Left ventricle myocardium inferior (tissue), 1 donor: Measurements from ENCODE around the gene BLVRA. TPM values are rescaled to one million over a fixed set of nuclear protein-coding genes. Genes with fewer than 3 reads are reported as not detected.
"Not testable (repeated sequence)": the region's sequence is repeated elsewhere in the genome, so short reads cannot be mapped to it uniquely, and the experiment has no call there.

Source experiments
- DNase-seq: peaks from one replicate; pipeline ENCODE4 v3.0.0-alpha.2; 2020
- H3K27ac ChIP-seq: fragments of 200-600 bp; replicated peaks from 2 replicates; pipeline ENCODE4 v1.8.0; 2021
- H3K27me3 ChIP-seq: fragments of 200-600 bp; 2 replicates; pipeline ENCODE4 v1.8.0; 2021; ENCODE audit warnings: low read depth
- H3K36me3 ChIP-seq: fragments of 200-600 bp; 2 replicates; pipeline ENCODE4 v1.8.0; 2021
- H3K4me1 ChIP-seq: fragments of 200-600 bp; 2 replicates; pipeline ENCODE4 v1.8.0; 2021
- H3K4me3 ChIP-seq: fragments of 200-600 bp; 2 replicates; pipeline ENCODE4 v1.8.0; 2021; ENCODE audit warnings: mild to moderate bottlenecking, moderate library complexity
- H3K9me3 ChIP-seq: fragments of 200-600 bp; replicated peaks from 2 replicates; pipeline ENCODE4 v1.8.0; 2021
- intact Hi-C: fragments of 100-400 bp; cut with micrococcal nuclease; formaldehyde crosslinking; loops from one replicate; pipeline ENCODE4 v1.11.0; 2022
- total RNA-seq: library from RNA; stranded (reverse); fragmentation: NEBNext Ultra II Directional; extraction: Animal tissue kit (Norgen Biotek cat#: 25700); gene quantifications from one replicate; pipeline ENCODE4 v1.2.1, GENCODE V29; 2021
- TF ChIP-seq, protein P1 (sequence below): fragments of 200-600 bp; IDR thresholded peaks from 2 replicates; pipeline ENCODE4 v1.8.0; 2021; ENCODE audit warnings: antibody characterized with exemption, mild to moderate bottlenecking, borderline replicate concordance
- donor health status: DM: no; HTN: yes; CAD: no; lungs with severe emphysema.

The BLVRA gene
- total RNA-seq, 1 donor from 2014 or later, result 44.8 TPM

DNA sequence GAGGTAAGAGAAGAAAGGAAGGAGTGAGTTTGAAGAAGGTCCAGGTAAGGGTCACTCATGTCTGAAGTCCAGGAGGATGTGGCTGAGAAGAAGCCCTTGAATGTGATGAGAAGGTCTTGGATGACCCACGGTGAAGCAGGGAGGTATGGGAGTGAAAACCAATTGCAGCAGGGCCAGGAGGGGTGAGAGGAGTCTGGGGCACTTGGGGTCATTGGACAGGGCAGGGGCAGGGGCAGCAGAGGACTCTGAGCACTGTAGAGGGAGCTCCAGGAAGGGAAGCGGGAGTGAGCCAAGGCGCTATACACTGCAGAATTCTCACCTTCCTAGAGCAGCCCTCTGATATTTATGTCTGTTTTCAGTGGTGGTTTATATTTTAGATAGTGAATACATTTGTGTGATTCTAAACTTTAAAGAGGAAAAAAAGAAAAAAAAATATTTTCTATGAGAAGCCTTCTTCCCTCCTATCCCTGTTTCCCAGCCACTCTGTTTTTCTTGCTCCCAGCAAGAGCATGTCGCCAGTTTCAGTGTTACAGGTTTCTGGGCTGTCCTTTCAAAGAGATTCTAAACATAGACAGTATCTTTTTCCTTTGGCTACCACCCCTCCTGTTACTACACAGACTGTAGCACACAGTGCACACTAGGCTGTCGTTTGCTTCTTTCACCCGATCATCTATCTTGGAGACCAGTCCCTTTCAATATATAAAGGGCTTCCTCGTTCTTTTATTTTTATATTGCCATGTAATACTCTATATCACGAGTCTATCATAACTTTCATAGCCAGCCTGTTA, 24.5 kb downstream of the BLVRA start:
- no peak for DNase-seq
- no peaks in the 10 kb centered on the region for H3K27me3 ChIP-seq
- no peaks in the 10 kb centered on the region for H3K9me3 ChIP-seq
- intact Hi-C loops, result no loop called here
- no peak overlapping the region for H3K27ac ChIP-seq
- H3K4me3 ChIP-seq, result no peak overlapping the region
- TF ChIP-seq, protein P1, sequence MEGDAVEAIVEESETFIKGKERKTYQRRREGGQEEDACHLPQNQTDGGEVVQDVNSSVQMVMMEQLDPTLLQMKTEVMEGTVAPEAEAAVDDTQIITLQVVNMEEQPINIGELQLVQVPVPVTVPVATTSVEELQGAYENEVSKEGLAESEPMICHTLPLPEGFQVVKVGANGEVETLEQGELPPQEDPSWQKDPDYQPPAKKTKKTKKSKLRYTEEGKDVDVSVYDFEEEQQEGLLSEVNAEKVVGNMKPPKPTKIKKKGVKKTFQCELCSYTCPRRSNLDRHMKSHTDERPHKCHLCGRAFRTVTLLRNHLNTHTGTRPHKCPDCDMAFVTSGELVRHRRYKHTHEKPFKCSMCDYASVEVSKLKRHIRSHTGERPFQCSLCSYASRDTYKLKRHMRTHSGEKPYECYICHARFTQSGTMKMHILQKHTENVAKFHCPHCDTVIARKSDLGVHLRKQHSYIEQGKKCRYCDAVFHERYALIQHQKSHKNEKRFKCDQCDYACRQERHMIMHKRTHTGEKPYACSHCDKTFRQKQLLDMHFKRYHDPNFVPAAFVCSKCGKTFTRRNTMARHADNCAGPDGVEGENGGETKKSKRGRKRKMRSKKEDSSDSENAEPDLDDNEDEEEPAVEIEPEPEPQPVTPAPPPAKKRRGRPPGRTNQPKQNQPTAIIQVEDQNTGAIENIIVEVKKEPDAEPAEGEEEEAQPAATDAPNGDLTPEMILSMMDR, result no peak
- peaks cover 9% of the 10 kb centered on the region for H3K4me1 ChIP-seq
- peaks cover 17% of the 10 kb centered on the region for H3K36me3 ChIP-seq

DNA sequence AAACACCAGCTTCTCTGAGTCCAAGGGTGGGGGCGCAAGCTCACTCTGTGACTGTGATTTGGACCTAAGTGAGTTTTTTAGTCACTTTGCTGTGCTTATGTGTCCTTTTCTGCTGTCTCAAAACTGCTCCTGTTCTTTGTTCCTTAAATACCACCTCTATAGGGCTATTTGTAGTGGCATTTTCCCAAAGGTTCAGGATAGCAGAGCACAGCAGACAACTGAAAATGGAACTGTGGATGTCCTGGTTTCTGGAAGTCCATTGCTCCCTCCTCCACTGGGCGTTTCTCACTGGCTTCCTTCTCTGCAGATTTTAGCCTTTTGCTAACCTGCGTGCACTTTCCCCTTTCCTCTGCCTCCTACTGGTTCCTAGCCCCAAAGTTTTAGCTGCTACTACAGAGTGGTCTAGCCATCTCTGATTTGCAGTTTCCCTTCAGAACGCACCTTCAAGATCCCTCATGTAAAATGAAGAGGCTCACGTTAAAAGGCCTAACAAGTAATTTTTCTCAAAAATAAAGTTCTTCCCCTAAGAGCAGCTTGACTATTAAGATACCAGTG, 25.6 kb downstream of the BLVRA start:
- no peak for DNase-seq
- intact Hi-C loops, result no loop called here
- TF ChIP-seq, protein P1, result no peak
- H3K4me1 ChIP-seq, result peaks cover 9% of the 10 kb centered on the region
- no peaks in the 10 kb centered on the region for H3K27me3 ChIP-seq
- no peak overlapping the region for H3K4me3 ChIP-seq
- no peaks in the 10 kb centered on the region for H3K9me3 ChIP-seq
- H3K36me3 ChIP-seq, result peaks cover 26% of the 10 kb centered on the region
- H3K27ac ChIP-seq, result no peak overlapping the region

DNA sequence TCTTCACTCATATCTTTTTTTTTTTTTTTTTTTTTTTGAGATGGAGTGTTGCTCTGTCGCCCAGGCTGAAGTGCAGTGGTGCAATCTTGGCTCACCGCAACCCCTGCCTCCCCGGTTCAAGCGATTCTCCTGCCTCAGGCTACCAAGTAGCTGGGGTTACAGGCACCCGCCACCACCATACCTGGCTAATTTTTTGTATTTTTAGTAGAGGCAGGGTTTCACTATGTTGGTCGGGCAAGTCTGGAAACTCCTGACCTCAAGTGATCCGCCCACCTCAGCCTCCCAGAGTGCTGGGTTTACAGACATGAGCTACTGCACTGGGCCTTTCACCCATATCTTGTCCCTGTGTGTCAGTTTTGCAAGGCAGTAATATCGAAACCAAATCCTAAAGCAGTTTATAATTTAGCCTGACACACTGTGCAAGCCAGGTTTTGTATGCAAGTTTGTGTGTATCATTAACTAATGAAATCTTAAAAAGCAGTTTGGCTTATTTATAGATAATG, 26.2 kb downstream of the BLVRA start:
- H3K4me1 ChIP-seq, H3K9me3 ChIP-seq, H3K27me3 ChIP-seq, H3K4me3 ChIP-seq, DNase-seq, H3K27ac ChIP-seq, intact Hi-C loops: not testable (repeated sequence)
- peaks cover 30% of the 10 kb centered on the region for H3K36me3 ChIP-seq

DNA sequence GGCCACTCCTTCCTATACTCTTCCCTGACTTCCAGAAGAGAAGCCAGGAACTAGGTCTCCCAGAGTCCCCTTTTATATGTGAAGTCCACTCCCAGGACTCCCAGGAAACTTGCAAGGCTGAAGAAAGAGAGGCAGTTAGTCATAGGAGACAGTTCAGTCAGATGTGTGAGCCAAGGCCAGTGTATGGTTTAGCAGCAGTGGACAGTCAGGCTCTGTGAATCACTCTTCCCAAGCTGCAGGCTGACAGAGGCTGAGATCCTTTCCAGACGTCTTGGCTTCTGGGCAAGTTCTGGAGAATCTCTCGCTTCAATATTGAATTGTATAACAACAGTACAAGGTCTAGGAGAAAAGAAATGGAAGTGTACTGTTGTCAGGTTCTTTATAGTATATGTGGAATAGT, 26.9 kb downstream of the BLVRA start:
- H3K4me1 ChIP-seq, result peaks cover 9% of the 10 kb centered on the region
- no peak for DNase-seq

DNA sequence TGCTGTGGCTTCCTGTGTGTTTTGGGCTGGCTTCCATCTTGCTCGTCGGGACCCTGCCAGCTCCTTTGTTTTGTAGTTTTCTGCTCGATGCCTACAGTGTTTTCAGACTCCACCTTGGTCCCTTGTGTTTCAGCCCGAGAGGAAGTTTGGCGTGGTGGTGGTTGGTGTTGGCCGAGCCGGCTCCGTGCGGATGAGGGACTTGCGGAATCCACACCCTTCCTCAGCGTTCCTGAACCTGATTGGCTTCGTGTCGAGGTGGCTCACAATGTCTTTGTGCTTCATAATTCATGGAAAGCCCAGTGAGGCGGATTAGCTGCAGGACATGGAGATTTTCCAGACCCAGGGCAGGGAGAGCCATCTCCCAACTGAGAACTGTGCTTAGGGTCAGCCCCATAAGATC, 29.3 kb downstream of the BLVRA start:
- TF ChIP-seq, protein P1, result no peak
- peaks cover 2% of the 10 kb centered on the region for H3K4me1 ChIP-seq
- intact Hi-C loops, result no loop called here
- H3K27me3 ChIP-seq, result no peaks in the 10 kb centered on the region
- no peaks in the 10 kb centered on the region for H3K9me3 ChIP-seq
- H3K4me3 ChIP-seq, result no peak overlapping the region
- no peak overlapping the region for H3K27ac ChIP-seq
- peaks cover 51% of the 10 kb centered on the region for H3K36me3 ChIP-seq
- DNase-seq, result no peak

More for the DNA sequence above, 26.9 kb downstream of the BLVRA start:
- H3K36me3 ChIP-seq, result peaks cover 30% of the 10 kb centered on the region
- H3K27ac ChIP-seq, result no peak overlapping the region
- TF ChIP-seq, protein P1, result no peak
- H3K9me3 ChIP-seq, result no peaks in the 10 kb centered on the region
- intact Hi-C loops, result no loop called here
- H3K4me3 ChIP-seq, result no peak overlapping the region
- no peaks in the 10 kb centered on the region for H3K27me3 ChIP-seq

DNA sequence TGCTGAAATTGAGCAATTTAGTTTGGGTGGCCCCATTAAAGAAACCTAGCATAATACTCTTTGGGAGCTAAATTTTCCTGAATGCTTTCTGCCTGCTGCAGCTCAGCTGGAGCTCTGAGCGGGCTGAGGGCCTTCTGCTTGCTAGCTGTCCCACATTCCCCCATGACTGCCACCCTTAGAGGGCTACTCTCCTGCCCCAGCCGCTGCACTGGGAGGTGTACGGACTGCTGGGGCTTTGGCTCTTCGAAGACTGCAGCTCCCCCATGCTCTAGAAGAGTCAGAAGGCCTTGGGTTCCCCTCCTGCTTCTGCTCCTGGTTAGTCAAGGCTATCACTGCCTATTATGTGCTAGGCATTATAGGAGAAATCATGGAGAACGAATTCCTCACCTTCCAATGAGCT, 31.5 kb downstream of the BLVRA start:
- Histone ChIP-seq H3K36me3 (peaks cover 73% of the 10 kb centered on the region), H3K27me3 (no peaks in the 10 kb centered on the region), H3K27ac (no peak overlapping the region), H3K4me3 (no peak overlapping the region), H3K9me3 (no peaks in the 10 kb centered on the region), H3K4me1 (no peaks in the 10 kb centered on the region)
- intact Hi-C loops, result no loop called here
- DNase-seq, result no peak
- TF ChIP-seq, protein P1, result no peak
